ENCODE data around the gene ARSD.
"Not testable (repeated sequence)": the region's sequence is repeated elsewhere in the genome, so short reads cannot be mapped to it uniquely, and the experiment has no call there.

Gene ARSD

GRCh38 chrX:2931612-2932011 is 2.5 kb upstream of the ARSD start:
- DNase-seq, result no peak

DNA sequence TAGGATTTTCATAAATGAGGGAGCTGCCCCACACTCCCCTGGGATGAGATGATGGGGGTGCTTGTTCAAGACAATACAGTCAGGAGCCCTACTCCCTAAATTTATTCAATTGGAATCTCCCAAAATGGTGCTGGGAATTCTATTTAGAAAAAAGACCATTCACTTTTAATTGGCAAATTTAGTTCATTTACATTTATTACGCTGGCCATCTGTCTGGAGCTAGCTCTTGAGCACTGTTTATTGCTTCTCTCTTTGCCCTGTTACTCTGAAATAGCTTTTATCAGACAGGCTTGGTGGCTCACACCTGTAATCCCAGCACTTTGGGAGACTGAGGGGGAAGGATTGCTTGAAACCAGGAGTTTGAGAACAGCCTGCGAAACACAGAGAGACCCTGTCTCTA is 2.0 kb upstream of the ARSD start:
- no peak for DNase-seq

- DNase-seq, result no peak
Observed at GRCh38 chrX:2928191-2928582, 952 bp downstream of the ARSD start.

GRCh38 chrX:2926664-2927275 is 2.4 kb downstream of the ARSD start:
- no peak for DNase-seq

- not testable (repeated sequence) for DNase-seq
Observed at GRCh38 chrX:2926255-2926654, 2.9 kb downstream of the ARSD start.

GRCh38 chrX:2924151-2924550 is 5.0 kb downstream of the ARSD start:
- DNase-seq, result no peak

GRCh38 chrX:2921750-2922149 is 7.4 kb downstream of the ARSD start:
- no peak for DNase-seq

GRCh38 chrX:2921193-2921592 is 7.9 kb downstream of the ARSD start:
- DNase-seq, result no peak

GRCh38 chrX:2917767-2918166 is 11.4 kb downstream of the ARSD start:
- DNase-seq, result no peak

DNA sequence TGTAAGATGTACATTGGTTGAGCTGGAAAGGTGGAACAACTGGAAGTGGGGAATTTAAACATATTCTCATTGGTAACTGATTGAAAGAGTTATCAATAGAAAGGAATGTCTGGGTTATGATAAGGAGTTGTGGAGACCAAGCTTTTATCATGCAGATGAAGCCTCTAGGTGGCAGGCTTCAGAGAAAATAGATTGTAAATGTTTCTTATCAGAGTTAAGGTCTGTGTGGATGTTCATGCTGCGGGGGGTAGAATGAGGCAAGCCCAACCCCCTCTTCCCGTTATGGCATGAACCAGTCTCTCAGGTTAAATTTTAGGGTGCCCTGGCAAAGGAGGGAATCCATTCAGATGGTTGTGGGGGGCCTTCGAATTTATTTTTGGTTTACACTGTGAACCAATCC is 16.0 kb downstream of the ARSD start:
- DNase-seq, result no peak

DNA sequence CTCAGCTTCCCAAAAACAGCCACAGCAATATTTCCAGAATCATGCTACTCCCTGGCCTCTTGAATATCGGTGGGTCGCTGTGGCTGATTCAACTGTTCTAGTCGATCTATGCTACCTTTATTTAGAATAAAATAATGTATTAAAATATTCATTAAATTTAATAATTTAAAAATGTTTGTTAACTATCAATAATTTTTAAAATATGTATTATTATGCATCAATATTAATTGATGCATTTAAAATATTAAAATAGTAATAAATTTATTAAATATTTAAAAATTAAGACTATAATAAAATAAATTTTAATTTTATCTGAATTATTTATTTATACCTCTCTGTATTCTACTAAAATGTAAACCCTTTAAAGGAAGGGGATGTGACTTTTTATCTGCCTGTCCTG is 19.0 kb downstream of the ARSD start:
- DNase-seq, result no peak

- DNase-seq, result no peak
Observed at GRCh38 chrX:2908125-2908685, 20.9 kb downstream of the ARSD start.

DNA sequence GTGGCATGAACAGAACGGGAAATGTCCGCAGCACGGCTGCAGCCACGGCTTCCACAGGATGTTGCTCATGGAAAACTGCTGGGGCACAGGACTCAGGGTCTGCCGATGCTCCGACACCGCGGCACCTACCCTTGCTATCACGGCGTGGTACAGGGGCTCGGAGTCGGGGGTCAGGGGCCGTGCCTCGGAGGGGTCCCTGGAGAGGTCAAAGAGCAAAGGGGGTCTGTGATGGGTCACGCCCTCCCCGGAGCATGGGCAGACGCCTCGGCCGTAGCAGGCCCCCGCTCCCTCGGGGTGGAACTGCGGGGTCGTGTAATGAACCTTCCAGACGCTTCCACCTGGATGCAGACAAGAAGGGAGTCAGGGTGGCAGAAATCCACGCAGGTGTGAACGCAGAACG is 21.8 kb downstream of the ARSD start:
- DNase-seq, result no peak

DNA sequence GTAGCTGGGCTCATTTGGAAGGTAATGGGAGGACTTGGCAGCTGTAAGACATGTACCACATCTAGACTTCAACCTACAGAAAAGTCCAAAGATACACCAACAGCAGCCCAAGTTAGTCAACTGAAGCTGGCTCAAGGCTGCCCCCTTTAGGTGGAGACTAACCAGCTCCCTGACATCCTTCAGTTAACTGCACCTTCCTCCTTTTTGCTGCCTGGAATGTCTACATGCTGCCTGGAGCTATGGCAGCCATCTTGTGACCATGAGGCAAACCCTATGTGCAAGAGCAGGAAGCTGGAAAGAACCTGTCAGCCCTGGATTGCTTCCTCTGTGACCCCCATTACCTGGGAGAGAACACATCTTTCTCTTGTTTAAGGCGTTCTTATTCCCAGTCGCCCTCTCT is 25.8 kb downstream of the ARSD start:
- DNase-seq, result no peak

GRCh38 chrX:2902841-2903240 is 26.3 kb downstream of the ARSD start:
- DNase-seq, result no peak

DNA sequence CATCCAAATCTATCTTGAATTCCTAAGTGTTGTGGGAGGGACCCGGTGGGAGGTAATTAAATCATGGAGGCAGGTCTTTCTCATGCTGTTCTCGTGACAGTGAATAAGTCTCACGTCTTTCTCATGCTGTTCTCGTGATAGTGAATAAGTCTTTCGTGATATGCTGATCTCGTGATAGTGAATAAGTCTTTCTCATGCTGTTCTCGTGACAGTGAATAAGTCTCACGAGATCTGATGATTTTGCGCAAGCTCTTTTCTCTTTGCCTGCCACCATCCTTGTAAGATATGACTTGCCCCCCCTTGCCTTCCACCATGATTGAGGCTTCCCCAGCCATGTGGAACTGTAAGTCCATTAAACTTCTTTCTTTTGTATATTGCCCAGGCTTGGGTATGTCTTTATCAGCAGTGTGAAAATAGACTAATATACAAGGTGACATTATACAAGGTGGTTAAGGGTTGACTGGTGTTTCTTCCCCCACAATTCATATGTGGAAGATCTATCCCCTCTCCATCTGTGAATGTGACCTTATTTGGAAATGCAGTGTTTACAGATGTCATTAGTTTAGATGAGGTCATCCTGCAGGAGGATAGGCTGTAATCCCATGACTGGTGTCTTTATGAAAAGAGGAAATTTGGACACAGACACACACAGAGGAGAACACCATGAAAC is 27.6 kb downstream of the ARSD start:
- DNase-seq, result no peak

DNA sequence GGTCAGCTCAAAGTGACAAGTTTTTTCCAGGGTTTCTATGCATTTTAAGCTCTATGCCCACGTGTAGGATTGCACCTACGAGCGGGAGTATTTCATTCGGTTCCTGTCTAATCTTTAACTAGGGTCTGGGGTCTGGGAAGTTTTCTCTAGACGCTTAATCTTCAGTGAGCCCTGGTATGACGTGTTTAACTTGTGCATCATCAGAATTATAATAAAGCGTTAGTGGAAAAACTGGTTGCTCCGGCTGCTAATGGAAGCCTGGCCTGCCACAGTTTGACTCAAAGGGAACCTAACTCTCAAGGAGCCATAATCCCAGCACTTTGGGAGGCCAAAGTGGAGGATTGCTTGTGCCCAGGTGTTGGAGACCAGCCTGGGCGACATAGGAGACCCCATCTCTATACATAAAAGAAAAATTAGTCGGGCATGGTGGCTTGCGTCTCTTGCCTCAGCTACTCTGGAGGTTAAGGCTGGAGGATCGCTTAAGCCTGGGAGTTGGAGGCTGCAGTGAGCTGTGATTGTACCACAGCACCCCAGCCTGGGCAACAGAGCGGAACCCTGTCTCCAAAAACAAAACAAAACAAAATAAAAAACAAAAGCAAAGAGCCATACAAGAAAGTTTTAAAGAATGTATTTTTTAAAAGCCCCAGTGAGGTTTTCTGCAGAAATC is 30.2 kb downstream of the ARSD start:
- no peak for DNase-seq

DNA sequence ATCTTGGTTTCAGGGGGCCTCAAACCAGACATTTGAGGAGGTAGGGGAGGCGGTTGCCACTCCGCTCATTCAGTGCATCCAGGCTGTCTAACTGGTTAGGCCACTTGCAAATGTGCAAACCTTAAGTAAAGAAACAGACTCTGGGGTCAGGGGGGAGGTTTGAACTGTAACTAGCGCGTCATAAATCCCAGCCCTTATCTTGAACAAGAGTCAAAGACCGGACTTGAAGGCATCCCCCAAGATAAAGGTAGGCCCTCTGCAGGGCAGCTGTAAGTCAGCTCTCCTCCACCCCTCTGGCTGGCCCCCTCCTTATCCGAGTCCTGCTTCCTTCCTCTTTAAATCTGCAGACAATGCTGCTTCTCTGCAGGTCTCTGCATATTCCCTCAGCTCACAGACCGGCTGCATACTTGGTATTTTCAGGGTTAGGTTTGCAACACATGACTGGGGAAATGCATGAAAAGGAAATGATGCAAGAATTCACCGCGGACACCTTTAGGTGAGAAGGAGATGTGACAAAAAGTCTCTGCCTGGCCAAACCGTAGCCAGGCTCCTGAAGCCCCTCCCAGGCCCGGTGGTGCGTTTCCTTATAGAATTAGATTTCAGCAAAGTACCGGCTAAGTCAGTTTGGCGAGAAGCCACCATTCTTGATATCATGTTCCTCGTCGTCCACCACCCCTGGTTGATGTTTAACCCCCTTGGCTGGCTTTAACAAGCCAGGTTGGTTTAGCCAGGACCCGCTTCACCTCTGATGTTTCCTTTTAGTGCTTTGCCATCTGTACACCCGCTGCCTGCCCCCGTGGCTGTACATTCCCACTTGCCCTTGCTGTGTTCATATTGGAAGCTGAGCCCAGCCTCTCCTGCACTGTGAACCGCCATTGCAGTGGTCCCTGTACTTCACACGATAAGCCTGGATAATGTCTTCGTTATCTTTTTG is 31.2 kb downstream of the ARSD start:
- not testable (repeated sequence) for DNase-seq

- no peak for DNase-seq
Observed at GRCh38 chrX:2897311-2897689, 31.8 kb downstream of the ARSD start.

- no peak for DNase-seq
Observed at GRCh38 chrX:2894885-2895292, 34.2 kb downstream of the ARSD start.

GRCh38 chrX:2892816-2893215 is 36.3 kb downstream of the ARSD start:
- DNase-seq, result no peak

DNA sequence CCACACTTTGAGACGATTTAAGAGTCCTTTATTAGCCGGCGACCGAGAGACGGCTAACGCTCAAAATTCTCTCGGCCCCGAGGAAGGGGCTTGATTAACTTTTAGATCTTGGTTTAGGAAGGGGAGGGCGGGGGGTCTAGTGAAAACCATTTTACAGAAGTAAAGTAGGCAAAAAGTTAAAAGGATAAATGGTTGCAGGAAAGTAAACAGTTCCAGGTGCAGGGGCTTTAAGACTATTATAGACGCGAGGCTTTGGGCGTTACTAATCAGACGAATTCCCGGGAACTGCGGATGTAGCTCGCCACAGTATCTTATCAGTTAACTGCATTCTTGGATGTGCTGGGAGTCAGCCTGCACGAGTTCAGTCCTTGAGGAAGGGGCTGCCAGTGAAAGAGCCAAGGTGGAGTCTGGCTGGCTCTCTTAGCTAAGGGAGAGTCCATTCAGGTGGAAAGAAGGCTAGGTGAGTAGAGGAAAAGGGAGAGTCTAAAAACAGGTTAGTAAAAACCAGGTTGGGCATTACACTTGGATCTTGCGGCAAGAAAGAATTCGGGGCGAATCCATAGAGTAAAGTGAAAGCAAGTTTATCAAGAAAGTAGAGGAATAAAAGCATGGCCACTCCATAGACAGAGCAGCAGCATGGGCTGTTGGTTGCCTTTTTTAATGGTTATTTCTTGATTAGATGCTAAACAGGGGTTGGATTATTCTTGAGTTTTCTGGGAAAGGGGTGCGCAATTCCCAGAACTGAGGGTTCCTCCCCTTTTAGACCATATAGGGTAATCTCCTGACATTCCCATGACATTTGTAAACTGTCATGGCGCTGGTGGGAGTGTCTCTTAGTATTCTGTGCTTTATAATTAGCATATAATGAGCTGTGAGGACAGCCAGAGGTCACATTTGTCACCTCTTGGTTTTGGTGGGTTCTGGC is 38.3 kb downstream of the ARSD start:
- DNase-seq, result not testable (repeated sequence)

All from activated CD8-positive, alpha-beta memory T cell treated with anti-CD3 and anti-CD28 coated beads, Interleukin-2, amount 50 U/mL, for 4 hours (primary cell).